SK-N-MC (cell line): ENCODE measurements around the gene RTP3.

Experiments
- EZH2 ChIP-seq: fragments of 200-600 bp; sonication (generic); IDR thresholded peaks from one replicate; pipeline ENCODE4 v1.6.1; 2017; ENCODE audit warnings: antibody characterized with exemption
- FOXP2 ChIP-seq: optimal IDR thresholded peaks from 2 replicates; pipeline ENCODE3; 2011; ENCODE audit warnings: mild to moderate bottlenecking, moderate library complexity; ENCODE audit not compliant: insufficient read depth; ENCODE audit errors: extremely low read length, control extremely low read depth
- POLR2AphosphoS5 ChIP-seq: IDR thresholded peaks from 2 replicates; pipeline ENCODE4 v1.6.1; 2012; ENCODE audit warnings: mild to moderate bottlenecking, low read depth, low read length, borderline replicate concordance

DNA sequence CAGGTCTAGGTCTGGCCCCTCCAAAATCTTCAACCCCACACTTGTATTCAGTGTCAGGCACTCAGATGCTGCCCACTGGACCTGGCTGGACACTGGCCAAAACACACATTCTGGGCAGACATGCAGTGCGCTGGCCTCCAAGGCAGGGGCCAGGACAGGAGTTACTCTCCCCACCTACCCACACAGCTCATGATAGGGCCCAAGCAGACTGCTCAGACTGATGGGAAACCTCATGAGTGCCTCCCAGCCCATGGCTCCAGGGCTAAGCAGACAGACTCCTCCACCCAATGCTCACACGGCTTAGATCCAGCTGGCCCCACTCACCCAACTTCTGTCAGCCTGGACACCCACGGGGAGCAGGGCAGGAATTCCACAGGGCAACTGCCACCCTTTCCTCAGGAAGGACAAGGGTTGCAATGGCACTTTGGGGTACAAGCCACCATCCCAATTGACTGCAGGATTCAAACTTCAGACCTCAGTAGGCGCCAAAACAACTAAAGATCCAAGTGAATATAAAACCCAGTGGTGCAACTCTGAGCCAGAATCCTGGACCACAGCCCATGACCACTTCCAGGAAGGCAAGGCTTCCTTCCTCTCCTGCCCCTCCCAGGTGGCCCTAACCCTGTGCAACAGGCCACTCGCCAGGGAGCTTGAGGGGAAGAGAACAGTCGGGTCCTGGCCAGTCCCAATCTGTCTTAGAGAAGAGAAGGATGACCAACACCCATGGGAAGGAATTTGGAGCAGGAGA lies 34.5 kb upstream of the RTP3 start:
- TF ChIP-seq EZH2 (no peak), POLR2AphosphoS5 (no peak), FOXP2 (no peak)
